Mesenchymal stem cell (in vitro differentiated cells and primary cell): Measurements from ENCODE around the gene TMEM50A. TPM values are rescaled to one million over a fixed set of nuclear protein-coding genes. Genes with fewer than 3 reads are reported as not detected.
A peak's percentile ranks its signal among the peaks of the same experiment; 100 is the strongest.
"Not testable (repeated sequence)": the region's sequence is repeated elsewhere in the genome, so short reads cannot be mapped to it uniquely, and the experiment has no call there.

ENCODE experiments used
- DNase-seq: peaks from one replicate; pipeline ENCODE4 v3.0.0-alpha.2; 2013
- H2AFZ ChIP-seq: one replicate; pipeline ENCODE4 v1.6.1; 2013; ENCODE audit warnings: low read depth, mild to moderate bottlenecking, control low read depth, inconsistent platforms, low read length, moderate library complexity
- H2AK5ac ChIP-seq: 2 replicates; pipeline ENCODE4 v1.6.1; 2013; ENCODE audit warnings: low read length, moderate library complexity, mild to moderate bottlenecking, inconsistent platforms; ENCODE audit not compliant: severe bottlenecking
- H2BK120ac ChIP-seq: one replicate; pipeline ENCODE4 v1.6.1; 2013; ENCODE audit warnings: low read depth, mild to moderate bottlenecking, inconsistent platforms, low read length, moderate library complexity
- H2BK12ac ChIP-seq, 2 experiments: one replicate each; pipeline ENCODE4 v1.6.1; 2013; ENCODE audit warnings: inconsistent platforms in 2 of 2, low read length in 2 of 2, mild to moderate bottlenecking in 2 of 2, moderate library complexity in 2 of 2, control low read depth in 1 of 2
- H2BK15ac ChIP-seq: one replicate; pipeline ENCODE4 v1.6.1; 2013; ENCODE audit warnings: mild to moderate bottlenecking, low read depth, inconsistent platforms; ENCODE audit not compliant: poor library complexity, severe bottlenecking
- H2BK5ac ChIP-seq: 2 replicates; pipeline ENCODE4 v1.6.1; 2013; ENCODE audit warnings: low read depth, mild to moderate bottlenecking, low read length, control low read depth, inconsistent platforms; ENCODE audit not compliant: poor library complexity, severe bottlenecking
- H3K14ac ChIP-seq, 2 experiments: one replicate each; pipeline ENCODE4 v1.6.1; 2013; ENCODE audit warnings: inconsistent platforms in 2 of 2, low read length in 2 of 2, control low read depth in 1 of 2, mild to moderate bottlenecking in 1 of 2, moderate library complexity in 1 of 2
- H3K18ac ChIP-seq, 2 experiments: one replicate each; pipeline ENCODE4 v1.6.1; 2013; ENCODE audit warnings: inconsistent platforms in 2 of 2, low read length in 2 of 2, control low read depth in 1 of 2, low read depth in 1 of 2, mild to moderate bottlenecking in 1 of 2
- H3K23ac ChIP-seq, 2 experiments: one replicate each; pipeline ENCODE4 v1.6.1; 2013; ENCODE audit warnings: inconsistent platforms in 2 of 2, low read length in 2 of 2, mild to moderate bottlenecking in 2 of 2, moderate library complexity in 2 of 2, control low read depth in 1 of 2
- H3K27ac ChIP-seq: 2 replicates; pipeline ENCODE4 v1.5.1; 2013; ENCODE audit warnings: mild to moderate bottlenecking, moderate library complexity, low read length, control low read depth, inconsistent platforms; ENCODE audit not compliant: poor library complexity, severe bottlenecking
- H3K27me3 ChIP-seq, 2 experiments: 2 replicates each; pipeline versions ENCODE4 v1.6.1 to v1.7.0; 2013; ENCODE audit warnings: low read length in 2 of 2, mild to moderate bottlenecking in 2 of 2, moderate library complexity in 2 of 2, control low read depth in 1 of 2, inconsistent platforms in 1 of 2; ENCODE audit not compliant: control insufficient read depth in 1 of 2, insufficient read depth in 1 of 2
- H3K36me3 ChIP-seq, 2 experiments: 2 replicates each; pipeline versions ENCODE4 v1.6.1 to v1.7.0; 2013; ENCODE audit warnings: low read length in 2 of 2, control low read depth in 1 of 2, inconsistent platforms in 1 of 2, low read depth in 1 of 2, mild to moderate bottlenecking in 1 of 2; ENCODE audit not compliant: insufficient read depth in 2 of 2, control insufficient read depth in 1 of 2
- H3K4ac ChIP-seq, 2 experiments: one replicate each; pipeline ENCODE4 v1.6.1; 2013; ENCODE audit warnings: inconsistent platforms in 2 of 2, low read length in 2 of 2, mild to moderate bottlenecking in 2 of 2, moderate library complexity in 2 of 2, control low read depth in 1 of 2, low read depth in 1 of 2
- H3K4me1 ChIP-seq: 2 replicates; pipeline ENCODE4 v1.6.1; 2013; ENCODE audit warnings: low read depth, low read length, control low read depth; ENCODE audit not compliant: control insufficient read depth, insufficient read depth
- H3K4me2 ChIP-seq: 2 replicates; pipeline ENCODE4 v1.6.1; 2013; ENCODE audit warnings: low read length, mild to moderate bottlenecking, inconsistent platforms; ENCODE audit not compliant: poor library complexity, severe bottlenecking
- H3K4me3 ChIP-seq, 2 experiments: 2 replicates each; pipeline versions ENCODE4 v1.5.1 to v1.7.0; 2013; ENCODE audit warnings: low read length in 2 of 2, mild to moderate bottlenecking in 2 of 2, control low read depth in 1 of 2, low read depth in 1 of 2; ENCODE audit not compliant: insufficient read depth in 1 of 2
- H3K79me1 ChIP-seq: replicated peaks from 2 replicates; pipeline ENCODE4 v1.6.1; 2013; ENCODE audit warnings: mild to moderate bottlenecking, control low read depth, low read length, inconsistent platforms; ENCODE audit not compliant: poor library complexity, severe bottlenecking
- H3K9ac ChIP-seq: 2 replicates; pipeline ENCODE4 v1.7.0; 2013; ENCODE audit warnings: mild to moderate bottlenecking, low read length, moderate library complexity
- H3K9me3 ChIP-seq: 2 replicates; pipeline ENCODE4 v1.7.0; 2013; ENCODE audit warnings: mild to moderate bottlenecking, low read length; ENCODE audit not compliant: control insufficient read depth
- H4K8ac ChIP-seq: one replicate; pipeline ENCODE4 v1.6.1; 2013; ENCODE audit warnings: inconsistent platforms, mild to moderate bottlenecking, low read length, moderate library complexity
- H4K91ac ChIP-seq: one replicate; pipeline ENCODE4 v1.6.1; 2013; ENCODE audit warnings: mild to moderate bottlenecking, low read length, inconsistent platforms
- WGBS: methylation state at CpG from one replicate; pipeline ENCODE4 v1.1.7; 2013; ENCODE audit warnings: mixed read lengths; 5-methylcytosine and 5-hydroxymethylcytosine counted together
- polyA plus RNA-seq, 2 experiments: library from polyadenylated mRNA; stranded (reverse); fragments of 200-250 nt; gene quantifications; one replicate each; pipeline ENCODE4 v1.2.3, GENCODE V29; 2013

The TMEM50A gene
- 142 TPM for polyA plus RNA-seq (2013, experiment 1 of 2)
- 145 TPM for polyA plus RNA-seq (2013, experiment 2 of 2)

DNA sequence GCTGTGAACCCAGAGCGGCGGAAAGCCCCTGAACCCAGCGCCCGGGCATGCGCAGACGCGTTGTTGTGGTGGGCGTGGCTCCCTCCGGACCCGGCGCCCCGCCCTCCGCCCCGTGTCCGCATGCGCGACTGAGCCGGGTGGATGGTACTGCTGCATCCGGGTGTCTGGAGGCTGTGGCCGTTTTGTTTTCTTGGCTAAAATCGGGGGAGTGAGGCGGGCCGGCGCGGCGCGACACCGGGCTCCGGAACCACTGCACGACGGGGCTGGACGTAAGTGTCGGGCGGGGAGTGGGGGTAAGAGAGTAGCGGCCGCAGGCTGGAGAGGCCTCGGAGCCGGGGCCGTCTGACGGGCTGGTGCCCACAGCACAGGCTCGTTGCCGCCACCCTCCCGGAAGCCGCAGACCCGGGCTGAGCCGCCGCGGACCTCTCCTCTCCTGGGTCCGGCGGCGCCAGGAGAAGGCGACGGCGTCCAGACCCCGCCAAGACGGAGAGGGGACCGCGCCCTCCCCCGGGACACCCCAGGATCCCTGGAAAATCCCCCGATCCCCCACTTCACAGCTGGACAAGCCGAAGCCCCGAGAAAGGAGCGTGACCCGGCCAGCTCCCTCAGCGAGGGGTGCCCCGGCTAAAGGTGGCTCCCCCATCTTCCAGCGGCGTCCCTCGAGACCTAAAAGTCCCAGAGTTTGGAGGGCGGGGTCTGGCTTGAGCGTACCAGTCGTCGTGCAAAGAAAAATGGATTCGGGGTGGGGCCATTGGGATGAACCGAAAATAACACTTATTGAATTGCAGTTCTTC lies at the start of gene TMEM50A:
Gene TMEM50A, plus strand, starts transcription at position 147 of the 794 bp plus-strand sequence. CDS start 2,153 bp downstream, outside the sequence.
- Histone ChIP-seq H3K18ac (peak within 1 kb of the TSS; percentile 83 to 98), H4K8ac (peak within 1 kb of the TSS; percentile 96), H3K23ac (peak within 1 kb of the TSS in 1 of 2 experiments; percentile 1), H3K4ac (peak within 1 kb of the TSS; percentile 89 to 91), H2AK5ac (no peak within 1 kb of the TSS), H2AFZ (peak within 1 kb of the TSS; percentile 98), H3K9ac (peak within 1 kb of the TSS; percentile 96), H3K4me1 (peaks cover 3% of the 10 kb centered on the region), H3K4me3 (peak within 1 kb of the TSS; percentile 86 to 92), H3K4me2 (peak within 1 kb of the TSS; percentile 85), H2BK120ac (peak within 1 kb of the TSS; percentile 86), H3K79me1 (peaks cover 2% of the 10 kb centered on the region), H2BK5ac (peak within 1 kb of the TSS; percentile 96), H3K36me3 (peaks cover 3 to 16% of the 10 kb centered on the region in 2 experiments), H2BK12ac (peak within 1 kb of the TSS in 1 of 2 experiments; percentile 32), H3K27ac (peak within 1 kb of the TSS; percentile 98), H4K91ac (peak within 1 kb of the TSS; percentile 94), H2BK15ac (peak within 1 kb of the TSS; percentile 92), H3K9me3 (no peaks in the 10 kb centered on the region), H3K27me3 (no peaks in the 10 kb centered on the region), H3K14ac (peak within 1 kb of the TSS in 1 of 2 experiments; percentile 81)
- peak; percentile 94 for DNase-seq
- WGBS: under 1% methylated on average over 43 of the region's 75 CpGs

DNA sequence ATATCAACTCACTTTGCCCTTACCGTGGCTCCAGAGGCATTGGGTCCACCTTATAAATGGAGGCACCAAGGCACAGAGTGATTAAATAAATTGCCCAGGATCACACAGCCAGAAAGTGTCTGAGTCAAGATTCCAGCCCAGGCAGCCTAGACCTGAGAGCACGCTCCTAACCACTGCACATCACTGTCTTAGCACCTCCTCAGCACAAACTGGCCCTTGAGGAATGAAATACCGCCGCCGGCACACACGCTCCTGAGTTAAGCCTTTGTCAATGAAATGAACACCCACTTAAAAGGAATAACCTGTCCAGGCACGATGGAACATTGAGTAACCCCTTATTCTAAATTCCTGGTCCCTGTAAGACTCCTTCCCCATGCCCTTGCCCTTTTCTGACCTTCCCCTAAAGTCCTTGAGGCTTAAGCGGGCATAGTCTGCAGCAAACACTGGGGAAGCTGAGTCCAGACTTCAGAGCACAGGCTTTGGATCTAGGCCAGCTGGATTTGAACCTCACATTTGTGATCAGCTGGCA lies 49.5 kb upstream of the TMEM50A start:
- 90% methylated on average over 1 of the region's 8 CpGs for WGBS
- not testable (repeated sequence) for H2AK5ac ChIP-seq, H4K91ac ChIP-seq, H3K4me3 ChIP-seq, H3K4ac ChIP-seq, H3K9me3 ChIP-seq, H2BK12ac ChIP-seq, H2AFZ ChIP-seq, H3K4me1 ChIP-seq, H3K27me3 ChIP-seq, H3K79me1 ChIP-seq, H3K18ac ChIP-seq, DNase-seq, H2BK15ac ChIP-seq, H3K4me2 ChIP-seq, H2BK120ac ChIP-seq, H3K27ac ChIP-seq, H4K8ac ChIP-seq, H3K9ac ChIP-seq, H3K36me3 ChIP-seq, H3K23ac ChIP-seq, H2BK5ac ChIP-seq, H3K14ac ChIP-seq

GRCh38 chr1:25290043-25290442 lies 48.1 kb upstream of the TMEM50A start:
- not testable (repeated sequence) for H3K4me2 ChIP-seq, H3K9me3 ChIP-seq

GRCh38 chr1:25293426-25293825 lies 44.7 kb upstream of the TMEM50A start:
- not testable (repeated sequence) for H3K4me2 ChIP-seq, H3K23ac ChIP-seq, H2BK120ac ChIP-seq, H2AK5ac ChIP-seq, H3K27me3 ChIP-seq, H3K4ac ChIP-seq, H3K79me1 ChIP-seq, H3K18ac ChIP-seq, H3K4me1 ChIP-seq, H3K36me3 ChIP-seq, H3K4me3 ChIP-seq, H4K8ac ChIP-seq, H3K14ac ChIP-seq, DNase-seq, H3K9me3 ChIP-seq, H2BK12ac ChIP-seq, H2BK5ac ChIP-seq, H3K27ac ChIP-seq, H2BK15ac ChIP-seq, H2AFZ ChIP-seq, H4K91ac ChIP-seq, H3K9ac ChIP-seq
- WGBS: no CpG with 5 or more reads among the region's 2 CpGs

More at GRCh38 chr1:25290043-25290442, 48.1 kb upstream of the TMEM50A start:
- not testable (repeated sequence) for H2AK5ac ChIP-seq, H3K79me1 ChIP-seq, H4K91ac ChIP-seq, H3K27ac ChIP-seq, H4K8ac ChIP-seq, DNase-seq, H3K27me3 ChIP-seq, H3K18ac ChIP-seq, H3K4me3 ChIP-seq, H3K14ac ChIP-seq, H3K23ac ChIP-seq, H2BK15ac ChIP-seq, H3K4me1 ChIP-seq, H3K36me3 ChIP-seq, H3K9ac ChIP-seq, H2BK120ac ChIP-seq, H2BK5ac ChIP-seq, H2AFZ ChIP-seq, H3K4ac ChIP-seq, H2BK12ac ChIP-seq
- WGBS: 30% methylated on average over 2 of the region's 6 CpGs
